ES-I3 (cell line): ENCODE results near the gene PGPEP1.

Source experiments
- H3K36me3 ChIP-seq: 2 replicates; pipeline ENCODE4 v1.6.1; 2013; ENCODE audit warnings: mild to moderate bottlenecking, low read length, control low read depth, moderate library complexity; ENCODE audit not compliant: insufficient read depth
- H3K4me1 ChIP-seq: 2 replicates; pipeline ENCODE4 v1.6.1; 2013; ENCODE audit warnings: mild to moderate bottlenecking, control low read depth, low read length; ENCODE audit not compliant: insufficient read depth
- H3K9ac ChIP-seq: 2 replicates; pipeline ENCODE4 v1.6.1; 2013; ENCODE audit warnings: low read depth, mild to moderate bottlenecking, low read length, moderate library complexity
- H3K9me3 ChIP-seq: 2 replicates; pipeline ENCODE4 v1.6.1; 2013; ENCODE audit warnings: mild to moderate bottlenecking, low read length, moderate library complexity; ENCODE audit not compliant: control insufficient read depth, insufficient read depth

PGPEP1 gene

GRCh38 chr19:18416778-18417249 is 76.4 kb downstream of the PGPEP1 start:
- H3K9ac ChIP-seq: peak overlapping the region; percentile 70; the same call in 1 of the 2 replicates
- no peaks in the 10 kb centered on the region for H3K9me3 ChIP-seq
- peaks cover 25% of the 10 kb centered on the region for H3K4me1 ChIP-seq
- no peaks in the 10 kb centered on the region for H3K36me3 ChIP-seq

GRCh38 chr19:18417250-18418028 is 77.0 kb downstream of the PGPEP1 start:
- no peaks in the 10 kb centered on the region for H3K9me3 ChIP-seq
- peak overlapping the region; percentile 70 for H3K9ac ChIP-seq
- H3K36me3 ChIP-seq: no peaks in the 10 kb centered on the region
- H3K4me1 ChIP-seq: peaks cover 25% of the 10 kb centered on the region

DNA sequence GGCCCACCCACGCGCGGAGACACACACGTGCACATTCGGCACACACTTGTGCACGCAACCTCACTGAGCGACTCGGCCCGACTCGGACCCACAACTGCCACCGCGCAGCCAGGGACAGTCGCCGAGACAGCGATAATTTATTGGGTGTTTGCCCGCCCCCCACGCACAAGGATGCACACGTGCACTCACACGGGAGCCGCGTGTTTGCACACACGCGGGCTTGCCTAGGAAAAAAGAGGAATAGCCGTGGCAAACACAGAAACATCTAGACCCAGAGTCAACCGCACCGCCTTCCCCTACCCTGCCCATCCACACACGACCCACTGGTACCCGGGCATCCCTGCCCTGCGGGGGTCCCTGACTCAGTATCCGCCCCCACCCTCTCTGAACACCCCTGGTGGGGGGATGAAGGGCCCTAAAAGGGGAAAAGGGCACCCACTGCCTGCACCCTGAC is 77.7 kb downstream of the PGPEP1 start:
- H3K9me3 ChIP-seq: no peaks in the 10 kb centered on the region
- H3K36me3 ChIP-seq: no peaks in the 10 kb centered on the region
- peak overlapping the region; percentile 70; the same call in 1 of the 2 replicates for H3K9ac ChIP-seq
- H3K4me1 ChIP-seq: peaks cover 25% of the 10 kb centered on the region

DNA sequence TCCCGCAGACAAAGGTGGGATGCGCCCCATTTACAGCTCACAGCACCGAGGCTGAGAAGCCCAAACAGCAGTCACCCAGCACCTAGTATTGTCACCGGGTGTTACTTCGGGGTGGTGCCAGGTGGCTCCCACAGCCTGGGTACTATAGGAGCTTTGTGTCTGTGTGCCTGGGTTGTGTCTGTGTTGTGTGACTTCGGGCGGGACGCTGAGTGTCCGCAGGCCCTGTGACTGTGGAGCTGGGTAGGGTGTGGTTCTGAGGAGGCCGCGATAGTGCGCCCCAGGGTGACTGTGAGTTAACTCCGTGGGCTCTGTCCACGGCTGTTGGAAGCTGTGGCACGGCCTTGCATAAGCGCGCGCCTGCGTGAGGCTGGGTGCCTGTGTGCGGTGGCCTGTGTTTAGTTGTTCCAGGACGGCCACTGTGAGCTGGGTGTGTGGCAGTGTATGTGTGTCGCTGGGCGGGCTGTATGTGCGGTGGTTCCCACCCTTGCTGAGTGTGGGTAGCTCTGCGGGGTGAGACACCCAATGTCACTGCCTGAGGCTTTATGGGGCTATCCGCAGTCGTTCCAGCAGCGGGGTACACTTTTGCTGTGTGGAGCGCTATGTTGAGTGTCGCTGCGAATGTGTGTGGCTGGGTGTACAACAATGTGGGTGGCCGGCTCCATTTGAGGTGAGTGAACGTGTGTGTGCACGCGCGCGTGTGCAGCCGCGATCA is 78.2 kb downstream of the PGPEP1 start:
- Histone ChIP-seq H3K9me3 (no peaks in the 10 kb centered on the region), H3K4me1 (peaks cover 25% of the 10 kb centered on the region), H3K9ac (peak overlapping the region; percentile 70; the same call in 1 of the 2 replicates), H3K36me3 (no peaks in the 10 kb centered on the region)

GRCh38 chr19:18419195-18419698 is 78.8 kb downstream of the PGPEP1 start, which contains the start of gene SSBP4:
Gene SSBP4, plus strand, starts transcription at chr19:18419398. Its CDS starts 251 bp downstream, at chr19:18419649.
- Histone ChIP-seq H3K4me1 (peaks cover 25% of the 10 kb centered on the region), H3K9me3 (no peaks in the 10 kb centered on the region), H3K36me3 (no peaks in the 10 kb centered on the region), H3K9ac (peak within 1 kb of the TSS; percentile 70)
